Esophagus squamous epithelium (tissue), 4 donors: ENCODE data around the gene DYRK1A.

Source experiments
- CTCF ChIP-seq, 6 experiments: fragments of 450-650 bp in 4 of 6; fragments of 200-600 bp in 2 of 6; sonication (generic) in 2 of 6; IDR thresholded peaks; one replicate each; pipeline ENCODE4 v1.5.1; 2016 to 2019; ENCODE audit warnings: antibody characterized with exemption in 6 of 6, mild to moderate bottlenecking in 4 of 6, moderate library complexity in 4 of 6
- POLR2A ChIP-seq, 4 donors: fragments of 450-650 bp; IDR thresholded peaks; one replicate each; pipeline ENCODE4 v1.6.1; 2017; ENCODE audit warnings: antibody characterized with exemption in 4 of 4, mild to moderate bottlenecking in 4 of 4, moderate library complexity in 3 of 4

- TF ChIP-seq CTCF (IDR thresholded peaks at IDR 0.05), result no peak
- TF ChIP-seq POLR2A (IDR thresholded peaks at IDR 0.05), result no peak
Observed at GRCh38 chr21:37339552-37339939, 27.0 kb upstream of the DYRK1A start.
